B cell (primary cell): ENCODE data around the gene ANKS6. TPM values are rescaled to one million over a fixed set of nuclear protein-coding genes. Genes with fewer than 3 reads are reported as not detected.

Source experiments
- ATAC-seq: fragments of 200-7000 bp; cut with Tn5 transposase; one replicate; pipeline ENCODE4 v1.10.0; 2021; ENCODE audit warnings: low read depth, mild to moderate bottlenecking, moderate number of reproducible peaks, moderate library complexity
- CTCF ChIA-PET: fragments of 350-600 bp; sonication (Branson Sonifier 250); formaldehyde crosslinking; loops from one replicate; lab custom pipeline; 2021; ENCODE audit warnings: antibody characterized with exemption, inconsistent platforms; lab: Charles Lee
- POLR2A ChIA-PET: fragments of 350-600 bp; sonication (Branson Sonifier 250); formaldehyde crosslinking; loops from one replicate; lab custom pipeline; 2021; ENCODE audit warnings: antibody characterized with exemption; lab: Charles Lee
- DNase-seq: peaks from one replicate; pipeline ENCODE4 v3.0.0; 2013
- H2AFZ ChIP-seq: 2 replicates; pipeline ENCODE4 v1.6.1; 2012; ENCODE audit warnings: mild to moderate bottlenecking, low read depth, low read length; ENCODE audit not compliant: insufficient read depth, poor library complexity, severe bottlenecking
- H3K27ac ChIP-seq, 2 donors: 1 replicate in 1 of 2; 2 replicates in 1 of 2; pipeline ENCODE4 v1.5.1; 2012 to 2013; ENCODE audit warnings: low read length in 2 of 2, mild to moderate bottlenecking in 2 of 2, moderate library complexity in 1 of 2
- H3K27me3 ChIP-seq, 4 experiments: fragments of 200-600 bp in 1 of 4; sonication (generic) in 1 of 4; replicated peaks in 1 of 4; 1 replicate in 2 of 4; 2 replicates in 2 of 4; pipeline versions ENCODE4 v1.6.1 to v1.7.0; 2013 to 2016; ENCODE audit warnings: low read length in 3 of 4, mild to moderate bottlenecking in 2 of 4, mixed read lengths in 1 of 4, moderate library complexity in 1 of 4; ENCODE audit not compliant: insufficient read depth in 4 of 4, control insufficient read depth in 3 of 4; ENCODE audit errors: control extremely low read depth in 1 of 4
- H3K36me3 ChIP-seq, 2 experiments: replicated peaks in 1 of 2; 1 replicate in 1 of 2; 2 replicates in 1 of 2; pipeline versions ENCODE4 v1.6.1 to v1.7.1; 2013; ENCODE audit warnings: low read length in 1 of 2; ENCODE audit not compliant: insufficient read depth in 2 of 2, control insufficient read depth in 1 of 2; ENCODE audit errors: control extremely low read depth in 1 of 2, extremely low read depth in 1 of 2
- H3K4me1 ChIP-seq, 2 donors: fragments of 200-600 bp in 1 of 2; sonication (generic) in 1 of 2; 1 replicate in 1 of 2; 2 replicates in 1 of 2; pipeline versions ENCODE4 v1.5.1 to v1.6.1; 2013 to 2017; ENCODE audit warnings: low read length in 2 of 2; ENCODE audit not compliant: control insufficient read depth in 2 of 2, insufficient read depth in 2 of 2
- H3K4me2 ChIP-seq: replicated peaks from 2 replicates; pipeline ENCODE3; 2012; ENCODE audit warnings: mild to moderate bottlenecking, low read depth, low read length; ENCODE audit not compliant: poor library complexity, severe bottlenecking
- H3K4me3 ChIP-seq, 5 experiments: fragments of 200-600 bp in 1 of 5; sonication (generic) in 1 of 5; 1 replicate in 3 of 5; 2 replicates in 2 of 5; pipeline versions ENCODE4 v1.5.1 to v1.7.0; 2011 to 2016; ENCODE audit warnings: low read length in 4 of 5, mild to moderate bottlenecking in 4 of 5, low read depth in 2 of 5, control low read depth in 1 of 5, moderate library complexity in 1 of 5; ENCODE audit not compliant: insufficient read depth in 1 of 5; ENCODE audit errors: control extremely low read depth in 1 of 5, extremely low read depth in 1 of 5
- H3K79me2 ChIP-seq: fragments of 200-600 bp; sonication (generic); one replicate; pipeline ENCODE4 v1.6.0; 2016; ENCODE audit warnings: low read length; ENCODE audit not compliant: control insufficient read depth, insufficient read depth
- H3K9ac ChIP-seq: fragments of 200-600 bp; sonication (generic); 2 replicates; pipeline ENCODE4 v1.6.1; 2017; ENCODE audit warnings: mild to moderate bottlenecking, low read length, moderate library complexity
- H3K9me3 ChIP-seq, 3 donors: one replicate each; pipeline versions ENCODE4 v1.6.1 to v1.7.1; 2013; ENCODE audit warnings: low read length in 2 of 3; ENCODE audit not compliant: control insufficient read depth in 2 of 3, insufficient read depth in 1 of 3; ENCODE audit errors: control extremely low read depth in 1 of 3
- H4K20me1 ChIP-seq: 2 replicates; pipeline ENCODE4 v1.6.0; 2012; ENCODE audit warnings: mild to moderate bottlenecking, low read length; ENCODE audit not compliant: insufficient read depth, control insufficient read depth, poor library complexity, severe bottlenecking
- H3K27ac Mint-ChIP-seq: one replicate; pipeline ENCODE4 v1.8.0; 2021; ENCODE audit warnings: mixed read lengths
- H3K27me3 Mint-ChIP-seq: one replicate; pipeline ENCODE4 v1.8.0; 2021; ENCODE audit warnings: mixed read lengths
- H3K4me1 Mint-ChIP-seq: one replicate; pipeline ENCODE4 v1.8.0; 2021; ENCODE audit warnings: mixed read lengths
- H3K4me3 Mint-ChIP-seq: one replicate; pipeline ENCODE4 v1.8.0; 2021; ENCODE audit warnings: mixed read lengths
- H3K9me3 Mint-ChIP-seq: one replicate; pipeline ENCODE4 v1.8.0; 2022; ENCODE audit warnings: mixed read lengths; ENCODE audit not compliant: insufficient read depth
- EZH2 ChIP-seq: IDR thresholded peaks from 2 replicates; pipeline ENCODE4 v1.6.1; 2012; ENCODE audit warnings: borderline replicate concordance, low read depth, mild to moderate bottlenecking, moderate library complexity, low read length; ENCODE audit not compliant: insufficient read depth, poor library complexity, severe bottlenecking
- WGBS: methylation state at CpG from one replicate; pipeline ENCODE4 v1.1.5; 2013; ENCODE audit warnings: missing lambda C conversion rate; ENCODE audit not compliant: insufficient coverage; 5-methylcytosine and 5-hydroxymethylcytosine counted together
- intact Hi-C: fragments of 100-400 bp; cut with micrococcal nuclease; formaldehyde crosslinking; loops from one replicate; pipeline ENCODE4 v1.10.0; 2022
- polyA plus RNA-seq: library from polyadenylated mRNA; depleted of rRNA; stranded (reverse); fragments of >200 nt; gene quantifications from 2 replicates; pipeline ENCODE4 v1.2.3, GENCODE V29; 2012
- total RNA-seq, 2 donors: library from RNA; stranded (reverse); fragments of 120-200 nt in 1 of 2; gene quantifications; 1 replicate in 1 of 2; 2 replicates in 1 of 2; pipeline versions ENCODE4 v1.2.3 to v1.2.4, GENCODE V29; 2013 to 2022
- TF ChIP-seq, protein P1 (sequence below): fragments of 200-600 bp; IDR thresholded peaks from one replicate; pipeline ENCODE4 v1.8.0; 2022; ENCODE audit warnings: antibody characterized with exemption, mild to moderate bottlenecking

ANKS6 gene
- total and polyA plus RNA-seq, 2 donors (not counting 1 experiment from before 2014, with no cell fraction given) = 11.4 to 16.1 TPM

DNA sequence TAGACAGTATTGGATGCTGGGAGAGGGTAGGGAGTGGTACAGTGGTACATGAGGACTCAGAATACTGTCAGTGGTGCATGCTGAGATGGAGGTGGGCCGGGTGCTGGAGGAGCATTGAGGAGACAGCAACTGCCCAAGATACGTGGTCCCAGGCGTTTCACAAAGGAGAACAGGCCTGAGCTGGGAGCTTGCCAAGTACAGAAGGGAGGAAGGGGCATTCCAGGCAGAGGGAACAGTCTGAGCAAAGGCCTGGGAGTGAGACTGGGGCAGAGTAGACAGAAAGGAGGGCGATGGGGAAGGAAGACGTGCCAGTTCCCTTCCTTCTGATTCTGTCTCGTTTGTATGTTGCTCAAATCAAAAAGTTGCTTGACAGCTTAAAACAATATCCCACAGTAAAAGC is 26.3 kb upstream of the ANKS6 start:
- TF ChIP-seq EZH2 = no peak
- no peak overlapping the region for H3K27ac Mint-ChIP-seq
- Histone ChIP-seq H4K20me1 (no peaks in the 10 kb centered on the region), H3K9me3 (peaks cover 0 to 12% (median 0%) of the 10 kb centered on the region in 3 donors), H2AFZ (no peak overlapping the region), H3K4me2 (no peak overlapping the region), H3K36me3 (no peaks in the 10 kb centered on the region), H3K4me3 (no peak overlapping the region), H3K79me2 (no peaks in the 10 kb centered on the region), H3K9ac (no peak overlapping the region), H3K27me3 (no peaks in the 10 kb centered on the region), H3K4me1 (no peaks in the 10 kb centered on the region), H3K27ac (no peak overlapping the region)
- CTCF ChIA-PET = no interaction called here
- no peaks in the 10 kb centered on the region for H3K27me3 Mint-ChIP-seq
- no peaks in the 10 kb centered on the region for H3K4me1 Mint-ChIP-seq
- intact Hi-C loops = no loop called here
- ATAC-seq (no peak), DNase-seq (no peak)
- POLR2A ChIA-PET = no interaction called here
- H3K4me3 Mint-ChIP-seq = no peak overlapping the region
- H3K9me3 Mint-ChIP-seq = no peaks in the 10 kb centered on the region
- WGBS = 97% methylated on average over 3 of the region's 6 CpGs

DNA sequence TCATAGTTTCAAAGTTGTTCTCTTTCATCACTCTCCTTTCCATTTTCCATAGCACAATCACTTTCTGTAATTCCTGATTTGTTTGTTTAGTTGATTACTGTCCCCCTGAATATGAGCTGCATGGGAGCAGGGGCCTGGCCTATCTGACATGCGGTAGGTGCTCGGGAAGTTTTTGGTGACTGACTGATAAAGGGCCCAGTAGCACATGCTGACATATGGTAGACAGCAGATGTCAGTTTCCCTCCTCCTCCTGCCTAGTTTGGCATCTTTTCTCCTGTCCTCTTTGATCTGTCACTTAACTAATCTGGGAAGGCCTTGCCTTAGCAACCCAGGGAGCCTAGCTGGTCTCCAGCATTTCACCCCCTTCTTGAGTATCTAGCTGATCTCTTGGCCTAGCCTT is 25.5 kb upstream of the ANKS6 start:
- no peaks in the 10 kb centered on the region for H3K9me3 Mint-ChIP-seq
- no peak for DNase-seq
- H3K4me1 ChIP-seq = no peaks in the 10 kb centered on the region
- no peaks in the 10 kb centered on the region for H3K27me3 ChIP-seq
- ChIA-PET CTCF (no interaction called here), POLR2A (no interaction called here)
- H3K36me3 ChIP-seq = no peaks in the 10 kb centered on the region
- peaks cover 0 to 12% (median 0%) of the 10 kb centered on the region in 3 donors for H3K9me3 ChIP-seq
- H4K20me1 ChIP-seq = no peaks in the 10 kb centered on the region
- no peaks in the 10 kb centered on the region for H3K27me3 Mint-ChIP-seq
- intact Hi-C loops = no loop called here
- H3K27ac ChIP-seq = no peak overlapping the region
- H3K27ac Mint-ChIP-seq = no peak overlapping the region
- no peak overlapping the region for H3K4me3 Mint-ChIP-seq
- H3K79me2 ChIP-seq = no peaks in the 10 kb centered on the region
- no peak for ATAC-seq
- H3K9ac ChIP-seq = no peak overlapping the region
- TF ChIP-seq, protein P1, sequence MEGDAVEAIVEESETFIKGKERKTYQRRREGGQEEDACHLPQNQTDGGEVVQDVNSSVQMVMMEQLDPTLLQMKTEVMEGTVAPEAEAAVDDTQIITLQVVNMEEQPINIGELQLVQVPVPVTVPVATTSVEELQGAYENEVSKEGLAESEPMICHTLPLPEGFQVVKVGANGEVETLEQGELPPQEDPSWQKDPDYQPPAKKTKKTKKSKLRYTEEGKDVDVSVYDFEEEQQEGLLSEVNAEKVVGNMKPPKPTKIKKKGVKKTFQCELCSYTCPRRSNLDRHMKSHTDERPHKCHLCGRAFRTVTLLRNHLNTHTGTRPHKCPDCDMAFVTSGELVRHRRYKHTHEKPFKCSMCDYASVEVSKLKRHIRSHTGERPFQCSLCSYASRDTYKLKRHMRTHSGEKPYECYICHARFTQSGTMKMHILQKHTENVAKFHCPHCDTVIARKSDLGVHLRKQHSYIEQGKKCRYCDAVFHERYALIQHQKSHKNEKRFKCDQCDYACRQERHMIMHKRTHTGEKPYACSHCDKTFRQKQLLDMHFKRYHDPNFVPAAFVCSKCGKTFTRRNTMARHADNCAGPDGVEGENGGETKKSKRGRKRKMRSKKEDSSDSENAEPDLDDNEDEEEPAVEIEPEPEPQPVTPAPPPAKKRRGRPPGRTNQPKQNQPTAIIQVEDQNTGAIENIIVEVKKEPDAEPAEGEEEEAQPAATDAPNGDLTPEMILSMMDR = no peak
- TF ChIP-seq EZH2 = no peak
- no peak overlapping the region for H3K4me3 ChIP-seq
- no peaks in the 10 kb centered on the region for H3K4me1 Mint-ChIP-seq
- no peak overlapping the region for H2AFZ ChIP-seq
- no peak overlapping the region for H3K4me2 ChIP-seq
- WGBS = 100% methylated on average over 2 of the region's 2 CpGs
